WI38 (cell line): ENCODE data around the gene GPA33.

Experiments used
- H3K4me3 ChIP-seq: 2 replicates; pipeline ENCODE4 v1.5.1; 2011; ENCODE audit warnings: low read depth, mild to moderate bottlenecking, control low read depth, low read length
- CTCF ChIP-seq: IDR thresholded peaks from 2 replicates; pipeline ENCODE4 v1.5.1; 2012; ENCODE audit warnings: low read depth, mild to moderate bottlenecking, control low read depth, low read length

The GPA33 gene

GRCh38 chr1:167086768-167087167, 3.4 kb downstream of the GPA33 start:
- no peak overlapping the region for H3K4me3 ChIP-seq
- TF ChIP-seq CTCF, result no peak

GRCh38 chr1:167086033-167086432, 4.1 kb downstream of the GPA33 start:
- no peak for TF ChIP-seq CTCF
- H3K4me3 ChIP-seq, result no peak overlapping the region

GRCh38 chr1:167084757-167085156, 5.4 kb downstream of the GPA33 start:
- no peak for TF ChIP-seq CTCF
- H3K4me3 ChIP-seq, result no peak overlapping the region

- no peak for TF ChIP-seq CTCF
- H3K4me3 ChIP-seq, result no peak overlapping the region
Observed at GRCh38 chr1:167083871-167084270, 6.3 kb downstream of the GPA33 start.

GRCh38 chr1:167083066-167083665, 7.0 kb downstream of the GPA33 start:
- no peak for TF ChIP-seq CTCF
- H3K4me3 ChIP-seq, result no peak overlapping the region

- H3K4me3 ChIP-seq, result no peak overlapping the region
- no peak for TF ChIP-seq CTCF
Observed at GRCh38 chr1:167082511-167083027, 7.6 kb downstream of the GPA33 start.

- H3K4me3 ChIP-seq, result no peak overlapping the region
- no peak for TF ChIP-seq CTCF
Observed at GRCh38 chr1:167081594-167082156, 8.5 kb downstream of the GPA33 start.
